ENCODE measurements around the gene MPP7.

Gene MPP7

GRCh38 chr10:28269842-28270456 lies 32.9 kb downstream of the MPP7 start:
- TF ChIP-seq GATA1 (IDR thresholded peaks at IDR 0.05; ENCODE audit: low read depth, low read length) = no peak
- TF ChIP-seq POLR2A (IDR thresholded peaks at IDR 0.05; ENCODE audit: low read length) = no peak
- no peak for DNase-seq

GRCh38 chr10:28266449-28267224 lies 36.2 kb downstream of the MPP7 start:
- TF ChIP-seq GATA1 (IDR thresholded peaks at IDR 0.05; ENCODE audit: low read depth, low read length) (no peak), POLR2A (IDR thresholded peaks at IDR 0.05; ENCODE audit: low read length) (no peak)
- DNase-seq = no peak

- no peak for DNase-seq
- no peak for TF ChIP-seq POLR2A (IDR thresholded peaks at IDR 0.05; ENCODE audit: low read length)
- no peak for TF ChIP-seq GATA1 (IDR thresholded peaks at IDR 0.05; ENCODE audit: low read depth, low read length)
These were observed 39.6 kb downstream of the MPP7 start for GRCh38 chr10:28263136-28263857.

GRCh38 chr10:28256776-28257175 lies 46.1 kb downstream of the MPP7 start:
- TF ChIP-seq GATA1 (IDR thresholded peaks at IDR 0.05; ENCODE audit: low read depth, low read length) (no peak), POLR2A (IDR thresholded peaks at IDR 0.05; ENCODE audit: low read length) (no peak)

GRCh38 chr10:28254290-28254985 lies 48.4 kb downstream of the MPP7 start:
- no peak for DNase-seq
- no peak for TF ChIP-seq GATA1 (IDR thresholded peaks at IDR 0.05; ENCODE audit: low read depth, low read length)
- no peak for TF ChIP-seq POLR2A (IDR thresholded peaks at IDR 0.05; ENCODE audit: low read length)

More at GRCh38 chr10:28256776-28257175, 46.1 kb downstream of the MPP7 start:
- no peak for DNase-seq

GRCh38 chr10:28253169-28253785 lies 49.6 kb downstream of the MPP7 start:
- TF ChIP-seq POLR2A (IDR thresholded peaks at IDR 0.05; ENCODE audit: low read length) (no peak), GATA1 (IDR thresholded peaks at IDR 0.05; ENCODE audit: low read depth, low read length) (no peak)
- no peak for DNase-seq

Measured in erythroblast (primary cell).